ENCODE measurements around the gene WNT9B. TPM values are rescaled to one million over a fixed set of nuclear protein-coding genes. Genes with fewer than 3 reads are reported as not detected.

Gene WNT9B
- total RNA-seq, 1 experiment from 2014 or later = not detected

DNA sequence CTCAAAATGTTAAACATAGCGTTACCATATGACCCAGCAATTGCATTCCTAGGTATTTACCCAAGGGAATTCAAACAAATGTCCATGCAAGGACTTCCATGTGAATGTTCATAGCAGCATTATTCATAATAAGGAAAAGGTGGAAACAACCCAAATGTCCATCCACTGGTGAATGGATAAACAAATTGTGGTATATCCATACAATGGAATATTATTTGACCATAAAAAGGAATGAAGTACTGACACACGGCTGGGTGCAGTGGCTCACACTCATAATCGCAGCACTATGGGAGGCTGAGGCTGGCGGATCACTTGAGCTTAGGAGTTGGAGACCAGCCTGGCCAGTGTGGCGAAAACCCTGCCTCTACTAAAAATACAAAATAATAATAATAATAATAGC is 47.5 kb downstream of the WNT9B start:
- no peak for DNase-seq (ENCODE audit: unreplicated experiment)
- intact Hi-C loops (cut with micrococcal nuclease) = no loop called here
- Mint-ChIP-seq H3K27ac (ENCODE audit: low read depth, unreplicated experiment) (no peak overlapping the region), H3K9me3 (ENCODE audit: unreplicated experiment) (no peaks in the 10 kb centered on the region), H3K4me3 (ENCODE audit: unreplicated experiment) (no peak overlapping the region), H3K27me3 (ENCODE audit: insufficient read depth, unreplicated experiment) (peaks cover 28% of the 10 kb centered on the region), H3K4me1 (ENCODE audit: insufficient read depth, unreplicated experiment) (no peaks in the 10 kb centered on the region), H3K36me3 (ENCODE audit: insufficient read depth, unreplicated experiment) (no peaks in the 10 kb centered on the region)
- POLR2A ChIA-PET = no interaction called here
- CTCF ChIA-PET = no interaction called here
- BruUV-seq (replicated peaks) = no TSS peak
- TF ChIP-seq, protein P1, sequence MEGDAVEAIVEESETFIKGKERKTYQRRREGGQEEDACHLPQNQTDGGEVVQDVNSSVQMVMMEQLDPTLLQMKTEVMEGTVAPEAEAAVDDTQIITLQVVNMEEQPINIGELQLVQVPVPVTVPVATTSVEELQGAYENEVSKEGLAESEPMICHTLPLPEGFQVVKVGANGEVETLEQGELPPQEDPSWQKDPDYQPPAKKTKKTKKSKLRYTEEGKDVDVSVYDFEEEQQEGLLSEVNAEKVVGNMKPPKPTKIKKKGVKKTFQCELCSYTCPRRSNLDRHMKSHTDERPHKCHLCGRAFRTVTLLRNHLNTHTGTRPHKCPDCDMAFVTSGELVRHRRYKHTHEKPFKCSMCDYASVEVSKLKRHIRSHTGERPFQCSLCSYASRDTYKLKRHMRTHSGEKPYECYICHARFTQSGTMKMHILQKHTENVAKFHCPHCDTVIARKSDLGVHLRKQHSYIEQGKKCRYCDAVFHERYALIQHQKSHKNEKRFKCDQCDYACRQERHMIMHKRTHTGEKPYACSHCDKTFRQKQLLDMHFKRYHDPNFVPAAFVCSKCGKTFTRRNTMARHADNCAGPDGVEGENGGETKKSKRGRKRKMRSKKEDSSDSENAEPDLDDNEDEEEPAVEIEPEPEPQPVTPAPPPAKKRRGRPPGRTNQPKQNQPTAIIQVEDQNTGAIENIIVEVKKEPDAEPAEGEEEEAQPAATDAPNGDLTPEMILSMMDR (IDR thresholded peaks at IDR 0.05; ENCODE audit: unreplicated experiment) = no peak

DNA sequence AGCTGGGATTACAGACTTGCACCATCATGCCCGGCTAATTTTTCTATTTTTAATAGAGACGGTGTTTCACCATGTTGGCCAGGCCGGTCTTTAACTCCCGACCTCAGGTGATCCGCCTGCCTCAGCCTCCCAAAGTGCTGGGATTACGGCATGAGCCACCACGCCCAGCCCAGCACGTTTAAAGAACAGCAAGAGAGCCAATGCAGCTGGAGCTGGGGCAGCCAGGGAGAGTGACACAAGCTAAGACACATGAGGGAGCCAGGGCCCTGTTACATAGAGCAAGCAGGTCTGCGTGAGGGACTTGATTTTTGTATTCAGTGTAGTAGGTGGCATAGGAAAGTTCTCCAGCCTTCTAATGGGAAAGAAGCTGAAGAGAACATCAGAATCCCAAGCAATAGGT is 49.9 kb downstream of the WNT9B start:
- H3K4me3 Mint-ChIP-seq (ENCODE audit: unreplicated experiment) = no peak overlapping the region
- intact Hi-C loops (cut with micrococcal nuclease) = no loop called here
- no peaks in the 10 kb centered on the region for H3K4me1 Mint-ChIP-seq (ENCODE audit: insufficient read depth, unreplicated experiment)
- no TSS peak for BruUV-seq (replicated peaks)
- TF ChIP-seq, protein P1 (IDR thresholded peaks at IDR 0.05; ENCODE audit: unreplicated experiment) = no peak
- H3K36me3 Mint-ChIP-seq (ENCODE audit: insufficient read depth, unreplicated experiment) = peaks cover 6% of the 10 kb centered on the region
- peaks cover 22% of the 10 kb centered on the region for H3K27me3 Mint-ChIP-seq (ENCODE audit: insufficient read depth, unreplicated experiment)
- no peaks in the 10 kb centered on the region for H3K9me3 Mint-ChIP-seq (ENCODE audit: unreplicated experiment)
- H3K27ac Mint-ChIP-seq (ENCODE audit: low read depth, unreplicated experiment) = no peak overlapping the region
- no peak for DNase-seq (ENCODE audit: unreplicated experiment)
- CTCF ChIA-PET = interaction anchor here (0.7 kb wide), 1 partner anchor 150 kb away, joined by 4 read pairs; no protein-coding TSS in a partner anchor
- POLR2A ChIA-PET = no interaction called here

DNA sequence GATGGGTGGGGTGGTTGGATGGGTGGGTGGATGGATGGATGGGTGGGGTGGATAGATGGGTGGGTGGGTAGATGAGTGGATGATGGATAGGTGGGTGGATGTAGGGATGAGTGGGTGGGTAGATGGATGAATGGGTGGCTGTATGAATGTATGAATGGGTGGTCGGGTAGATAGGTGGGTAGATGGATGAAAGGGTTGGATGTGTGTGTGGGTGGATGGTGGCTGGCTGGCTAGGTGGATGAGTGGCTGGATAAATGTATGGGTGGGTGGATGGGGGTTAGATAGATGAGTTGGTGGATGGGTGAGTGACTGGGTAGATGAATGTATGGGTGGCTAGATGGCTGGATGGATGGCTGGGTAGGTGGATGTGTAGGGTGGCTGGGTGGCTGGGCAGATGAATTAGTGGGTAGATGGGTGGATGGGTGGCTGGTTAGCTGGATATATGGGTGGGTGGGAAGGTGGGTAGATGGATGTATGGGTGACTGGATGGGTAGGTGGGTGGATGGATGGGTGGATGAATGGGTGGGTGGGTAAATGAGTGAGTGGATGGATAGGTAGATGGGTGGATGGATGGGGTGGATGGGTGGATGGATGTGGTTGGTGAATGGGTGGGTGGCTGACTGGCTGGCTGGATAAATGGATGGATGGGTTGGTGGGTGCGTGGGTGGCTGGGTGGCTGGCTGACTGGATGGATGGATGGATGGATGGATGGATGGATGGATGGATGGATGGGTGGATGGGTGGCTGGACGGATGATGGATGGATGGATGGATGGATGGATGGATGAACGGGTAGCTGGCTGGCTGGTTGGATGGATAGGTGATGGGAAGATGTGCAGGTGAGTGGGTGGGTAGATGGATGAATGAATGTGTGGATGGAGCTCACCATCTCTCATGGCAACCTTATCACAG is 52.6 kb downstream of the WNT9B start:
- H3K36me3 Mint-ChIP-seq (ENCODE audit: insufficient read depth, unreplicated experiment) = peaks cover 6% of the 10 kb centered on the region
- DNase-seq (ENCODE audit: unreplicated experiment) = no peak
- ChIA-PET CTCF (interaction anchor here (0.6 kb wide), 1 partner anchor 62 kb away, joined by 5 read pairs; no protein-coding TSS in a partner anchor), POLR2A (no interaction called here)
- H3K4me3 Mint-ChIP-seq (ENCODE audit: unreplicated experiment) = no peak overlapping the region
- H3K4me1 Mint-ChIP-seq (ENCODE audit: insufficient read depth, unreplicated experiment) = no peaks in the 10 kb centered on the region
- TF ChIP-seq, protein P1 (IDR thresholded peaks at IDR 0.05; ENCODE audit: unreplicated experiment) = no peak
- no TSS peak for BruUV-seq (replicated peaks)
- no peak overlapping the region for H3K27ac Mint-ChIP-seq (ENCODE audit: low read depth, unreplicated experiment)
- intact Hi-C loops (cut with micrococcal nuclease) = no loop called here
- no peaks in the 10 kb centered on the region for H3K9me3 Mint-ChIP-seq (ENCODE audit: unreplicated experiment)
- peaks cover 21% of the 10 kb centered on the region for H3K27me3 Mint-ChIP-seq (ENCODE audit: insufficient read depth, unreplicated experiment)

DNA sequence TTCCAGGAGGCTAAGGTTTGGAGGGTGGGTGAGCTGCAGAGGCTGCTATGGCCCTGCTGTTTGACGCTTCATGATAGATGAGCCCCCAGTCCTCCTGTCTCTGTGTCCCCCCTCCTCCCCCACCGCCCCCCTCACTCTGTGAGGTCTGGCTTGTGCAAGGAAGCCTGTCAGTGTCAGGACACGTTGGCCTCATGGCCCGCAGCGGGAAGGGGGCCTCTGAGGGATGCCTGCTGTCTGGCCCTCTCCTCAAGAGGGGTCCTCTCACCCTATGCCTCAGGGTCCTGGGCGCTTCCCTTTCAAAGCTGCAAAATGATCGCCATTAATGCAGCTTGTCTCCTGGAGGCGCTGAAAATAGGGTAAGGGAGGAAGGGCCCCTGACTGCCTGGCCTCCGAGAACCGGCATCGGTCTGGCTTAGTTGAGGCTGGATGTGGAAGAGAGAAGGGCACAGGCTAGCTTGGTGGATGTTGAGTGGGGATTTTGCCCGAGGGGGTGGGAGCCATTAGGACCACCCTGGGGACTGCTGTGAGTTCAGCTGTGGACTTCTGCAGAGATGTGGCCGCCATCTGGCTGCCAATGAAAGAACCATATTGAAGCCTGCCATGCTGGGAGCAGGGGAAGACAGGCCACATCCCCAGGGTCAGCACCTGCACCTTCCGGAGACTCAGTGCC is 56.8 kb downstream of the WNT9B start:
- intact Hi-C loops (cut with micrococcal nuclease) = no loop called here
- Mint-ChIP-seq H3K27me3 (ENCODE audit: insufficient read depth, unreplicated experiment) (peaks cover 20% of the 10 kb centered on the region), H3K4me3 (ENCODE audit: unreplicated experiment) (no peak overlapping the region)

More for the DNA sequence above, 56.8 kb downstream of the WNT9B start:
- no peak overlapping the region for H3K27ac Mint-ChIP-seq (ENCODE audit: low read depth, unreplicated experiment)
- H3K36me3 Mint-ChIP-seq (ENCODE audit: insufficient read depth, unreplicated experiment) = peaks cover 6% of the 10 kb centered on the region
- CTCF ChIA-PET = no interaction called here
- POLR2A ChIA-PET = interaction anchor here (0.8 to 1.1 kb wide), 2 partner anchors 11 to 94 kb away, joined by 3 read pairs; no protein-coding TSS in a partner anchor
- H3K4me1 Mint-ChIP-seq (ENCODE audit: insufficient read depth, unreplicated experiment) = no peaks in the 10 kb centered on the region
- no peaks in the 10 kb centered on the region for H3K9me3 Mint-ChIP-seq (ENCODE audit: unreplicated experiment)
- no TSS peak for BruUV-seq (replicated peaks)
- TF ChIP-seq, protein P1 (IDR thresholded peaks at IDR 0.05; ENCODE audit: unreplicated experiment) = no peak
- DNase-seq (ENCODE audit: unreplicated experiment) = no peak
